HL-60 (cell line): ENCODE data around the gene NKAIN4.

Experiments
- DNase-seq, 2 experiments: peaks; one replicate each; pipeline ENCODE4 v3.0.0-alpha.2; 2010 to 2020; ENCODE audit warnings: low read depth in 1 of 2, low spot score in 1 of 2
- H3K27ac ChIP-seq: fragments of 250-450 bp; sonication (Bioruptor Pico); replicated peaks from 2 replicates; pipeline ENCODE4 v1.5.1; 2020; ENCODE audit warnings: mild to moderate bottlenecking, moderate library complexity
- H3K27me3 ChIP-seq: fragments of 250-450 bp; sonication (Bioruptor Pico); 2 replicates; pipeline ENCODE4 v1.5.1; 2021; ENCODE audit warnings: mild to moderate bottlenecking, moderate library complexity; ENCODE audit not compliant: insufficient read depth, poor library complexity, severe bottlenecking
- H3K4me3 ChIP-seq: replicated peaks from 2 replicates; pipeline ENCODE4 v1.5.1; 2011; ENCODE audit warnings: mild to moderate bottlenecking, control low read depth, low read length; ENCODE audit not compliant: insufficient read depth
- GABPA ChIP-seq: IDR thresholded peaks from 2 replicates; pipeline ENCODE4 v1.6.1; 2012; ENCODE audit warnings: low read depth
- POLR2AphosphoS5 ChIP-seq: IDR thresholded peaks from 2 replicates; pipeline ENCODE4 v1.6.1; 2012; ENCODE audit warnings: low read depth
- REST ChIP-seq: IDR thresholded peaks from 2 replicates; pipeline ENCODE4 v1.6.1; 2012; ENCODE audit warnings: low read depth; ENCODE audit not compliant: insufficient replicate concordance
- SPI1 ChIP-seq: IDR thresholded peaks from 2 replicates; pipeline ENCODE4 v1.6.1; 2012; ENCODE audit warnings: low read depth, mild to moderate bottlenecking, borderline replicate concordance
- long read RNA-seq: library from polyadenylated mRNA; unstranded; transcript quantifications from one replicate; pipeline ENCODE4 v2.0.0, GENCODE V29; 2020
- TF ChIP-seq, protein P1 (sequence below): IDR thresholded peaks from one replicate; pipeline ENCODE4 v1.5.1; 2011; ENCODE audit warnings: low read length, control low read depth, inconsistent platforms; ENCODE audit not compliant: insufficient read depth

Gene NKAIN4
- long read RNA-seq, result 0 reads

- Histone ChIP-seq H3K4me3 (no peak within 1 kb of the TSS), H3K27me3 (peaks cover 52% of the 10 kb centered on the region), H3K27ac (no peak within 1 kb of the TSS)
- no peak for DNase-seq
- no peak for TF ChIP-seq SPI1
- TF ChIP-seq REST, result no peak
- TF ChIP-seq, protein P1, sequence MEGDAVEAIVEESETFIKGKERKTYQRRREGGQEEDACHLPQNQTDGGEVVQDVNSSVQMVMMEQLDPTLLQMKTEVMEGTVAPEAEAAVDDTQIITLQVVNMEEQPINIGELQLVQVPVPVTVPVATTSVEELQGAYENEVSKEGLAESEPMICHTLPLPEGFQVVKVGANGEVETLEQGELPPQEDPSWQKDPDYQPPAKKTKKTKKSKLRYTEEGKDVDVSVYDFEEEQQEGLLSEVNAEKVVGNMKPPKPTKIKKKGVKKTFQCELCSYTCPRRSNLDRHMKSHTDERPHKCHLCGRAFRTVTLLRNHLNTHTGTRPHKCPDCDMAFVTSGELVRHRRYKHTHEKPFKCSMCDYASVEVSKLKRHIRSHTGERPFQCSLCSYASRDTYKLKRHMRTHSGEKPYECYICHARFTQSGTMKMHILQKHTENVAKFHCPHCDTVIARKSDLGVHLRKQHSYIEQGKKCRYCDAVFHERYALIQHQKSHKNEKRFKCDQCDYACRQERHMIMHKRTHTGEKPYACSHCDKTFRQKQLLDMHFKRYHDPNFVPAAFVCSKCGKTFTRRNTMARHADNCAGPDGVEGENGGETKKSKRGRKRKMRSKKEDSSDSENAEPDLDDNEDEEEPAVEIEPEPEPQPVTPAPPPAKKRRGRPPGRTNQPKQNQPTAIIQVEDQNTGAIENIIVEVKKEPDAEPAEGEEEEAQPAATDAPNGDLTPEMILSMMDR, result no peak
These were observed at the start of gene NKAIN4 for GRCh38 chr20:63254232-63254605. Gene NKAIN4, minus strand, starts transcription at chr20:63254463. Its CDS starts 13 bp downstream, at chr20:63254450.

GRCh38 chr20:63303095-63303666 is 48.9 kb upstream of the NKAIN4 start:
- Histone ChIP-seq H3K27me3 (peaks cover 2% of the 10 kb centered on the region), H3K27ac (no peak overlapping the region), H3K4me3 (no peak overlapping the region)
- no peak for DNase-seq
- TF ChIP-seq REST (no peak), SPI1 (no peak), GABPA (no peak), POLR2AphosphoS5 (no peak)
- TF ChIP-seq, protein P1, result no peak

DNA sequence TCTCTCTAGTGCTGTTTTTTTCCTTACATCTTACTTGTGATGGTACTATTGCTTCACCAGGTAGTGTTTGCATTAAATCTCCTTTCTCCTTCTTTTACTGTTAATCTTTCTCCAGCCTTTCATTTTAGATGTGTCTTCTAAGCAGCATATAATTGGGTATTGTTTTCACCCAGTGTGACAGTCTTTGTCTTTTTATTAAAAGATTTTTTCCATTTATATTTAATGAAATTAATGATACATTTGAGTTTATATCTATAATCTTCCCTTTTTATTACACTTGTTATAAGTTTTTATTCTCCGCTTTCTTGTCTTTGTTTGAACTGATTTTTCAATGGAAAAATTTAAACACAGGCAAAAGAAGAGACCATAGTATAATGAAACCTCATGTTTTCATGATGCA is 47.4 kb upstream of the NKAIN4 start:
- H3K27ac ChIP-seq, result no peak overlapping the region
- no peak overlapping the region for H3K4me3 ChIP-seq
- TF ChIP-seq REST, result no peak
- TF ChIP-seq, protein P1, result no peak
- no peak for TF ChIP-seq POLR2AphosphoS5
- TF ChIP-seq SPI1, result no peak
- no peak for TF ChIP-seq GABPA
- H3K27me3 ChIP-seq, result peaks cover 4% of the 10 kb centered on the region
- no peak for DNase-seq
